ENCODE results near the gene PCGF3. TPM values are rescaled to one million over a fixed set of nuclear protein-coding genes. Genes with fewer than 3 reads are reported as not detected.
A peak's percentile ranks its signal among the peaks of the same experiment; 100 is the strongest.

The PCGF3 gene, protein sequence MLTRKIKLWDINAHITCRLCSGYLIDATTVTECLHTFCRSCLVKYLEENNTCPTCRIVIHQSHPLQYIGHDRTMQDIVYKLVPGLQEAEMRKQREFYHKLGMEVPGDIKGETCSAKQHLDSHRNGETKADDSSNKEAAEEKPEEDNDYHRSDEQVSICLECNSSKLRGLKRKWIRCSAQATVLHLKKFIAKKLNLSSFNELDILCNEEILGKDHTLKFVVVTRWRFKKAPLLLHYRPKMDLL
- 10 to 100 TPM; 20.7 to 27.8 (median 23.0) TPM for total RNA-seq

GRCh38 chr4:705278-706082 lies at the start of gene PCGF3:
Gene PCGF3 (plus strand): TSS chr4:705832. CDS start chr4:733681, 27,849 bp downstream.
- Mint-ChIP-seq H3K4me3 (peak within 1 kb of the TSS; percentile 74), H3K4me1 (ENCODE audit: low read depth) (peaks cover 22% of the 10 kb centered on the region), H3K9me3 (no peaks in the 10 kb centered on the region)

DNA sequence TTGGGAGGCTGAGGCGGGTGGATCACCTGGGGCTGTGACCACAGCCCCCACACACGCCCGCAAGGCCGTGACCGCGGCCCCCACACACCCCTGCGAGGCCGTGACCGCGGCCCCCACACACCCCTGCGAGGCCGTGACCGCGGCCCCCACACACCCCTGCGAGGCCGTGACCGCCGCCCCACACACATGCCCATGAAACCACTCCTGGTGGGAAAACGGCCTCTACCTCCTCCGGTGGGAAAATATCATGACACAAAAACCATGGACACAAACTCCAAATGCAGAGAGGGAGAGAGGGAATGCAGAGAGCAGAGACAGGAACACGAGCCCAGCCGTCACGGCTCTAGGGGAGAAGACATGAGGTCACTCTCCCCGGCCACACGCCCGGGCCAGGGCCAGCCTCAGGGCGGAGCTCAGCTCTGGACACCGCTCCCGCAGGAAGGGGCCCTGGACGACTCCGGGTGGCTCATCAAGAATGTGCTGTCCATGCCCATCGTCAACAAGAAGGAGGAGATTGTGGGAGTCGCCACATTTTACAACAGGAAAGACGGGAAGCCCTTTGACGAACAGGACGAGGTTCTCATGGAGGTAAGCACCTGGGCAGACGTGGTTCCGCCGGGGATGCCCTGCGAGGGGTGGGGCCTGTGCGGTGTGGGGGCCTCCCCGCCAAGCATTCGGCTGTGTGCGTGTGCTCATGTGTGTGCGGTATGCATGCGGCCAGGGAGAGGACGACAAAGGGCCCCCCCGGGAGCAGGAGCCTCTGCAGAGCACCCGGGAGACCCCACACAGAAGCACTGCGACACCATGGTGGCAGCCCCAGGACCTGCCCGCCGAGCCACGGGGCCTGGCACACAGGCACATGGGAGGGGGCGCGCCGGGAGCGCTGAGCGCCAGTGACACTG lies 48.9 kb upstream of the PCGF3 start:
- Mint-ChIP-seq H3K4me1 (ENCODE audit: low read depth) (no peaks in the 10 kb centered on the region), H3K9me3 (no peaks in the 10 kb centered on the region), H3K27me3 (ENCODE audit: low read depth) (peaks cover 9% of the 10 kb centered on the region), H3K4me3 (no peak overlapping the region), H3K36me3 (ENCODE audit: insufficient read depth) (peaks cover 2% of the 10 kb centered on the region)
- ATAC-seq (no peak), DNase-seq (no peak)

More at GRCh38 chr4:705278-706082, at the start of gene PCGF3:
- H3K36me3 Mint-ChIP-seq (ENCODE audit: insufficient read depth): no peaks in the 10 kb centered on the region
- ATAC-seq: peak; percentile 98
- peak; percentile 97 for DNase-seq
- H3K27me3 Mint-ChIP-seq (ENCODE audit: low read depth): no peaks in the 10 kb centered on the region

- Mint-ChIP-seq H3K36me3 (ENCODE audit: insufficient read depth) (peaks cover 2% of the 10 kb centered on the region), H3K9me3 (no peaks in the 10 kb centered on the region), H3K27me3 (ENCODE audit: low read depth) (peaks cover 3% of the 10 kb centered on the region), H3K4me3 (no peak overlapping the region), H3K4me1 (ENCODE audit: low read depth) (peaks cover 2% of the 10 kb centered on the region)
- ATAC-seq (no peak), DNase-seq (no peak)
Measured at GRCh38 chr4:657338-657833, 48.2 kb upstream of the PCGF3 start.

DNA sequence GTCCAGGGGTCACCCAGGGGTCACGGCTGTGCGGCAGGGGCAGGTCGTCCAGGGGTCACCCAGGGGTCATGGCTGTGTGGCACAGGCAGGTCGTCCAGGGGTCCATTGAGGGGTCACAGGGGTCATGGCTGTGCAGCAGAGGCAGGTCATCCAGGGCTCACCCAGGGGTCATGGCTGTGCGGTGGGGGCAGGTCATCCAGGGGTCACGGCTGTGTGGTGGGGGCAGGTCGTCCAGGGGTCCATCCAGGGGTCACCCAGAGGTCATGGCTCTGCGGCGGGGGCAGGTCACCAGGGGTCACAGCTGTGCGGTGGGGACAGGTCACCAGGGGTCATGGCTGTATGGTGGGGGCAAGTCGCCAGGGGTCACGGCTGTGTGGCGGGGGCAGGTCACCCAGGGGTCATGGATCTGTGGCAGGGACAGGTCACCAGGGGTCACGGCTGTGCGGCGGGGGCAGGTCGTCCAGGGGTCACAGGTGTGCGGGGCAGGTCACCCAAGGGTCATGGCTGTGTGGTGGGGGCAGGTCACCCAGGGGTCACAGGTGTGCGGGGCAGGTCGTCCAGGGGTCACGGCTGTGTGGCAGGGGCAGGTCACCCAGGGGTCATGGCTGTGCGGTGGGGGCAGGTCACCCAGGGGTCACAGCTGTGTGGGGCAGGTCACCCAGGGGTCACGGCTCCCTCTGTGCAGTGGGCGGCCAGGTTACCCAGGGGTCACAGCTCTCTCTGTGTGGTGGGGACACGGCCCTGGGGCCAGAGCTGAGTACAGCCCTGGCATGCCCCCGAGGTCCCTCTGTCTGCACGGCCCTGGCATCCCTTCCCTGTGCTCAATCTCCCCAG lies 47.6 kb upstream of the PCGF3 start:
- no peak for ATAC-seq
- Mint-ChIP-seq H3K27me3 (ENCODE audit: low read depth) (no peaks in the 10 kb centered on the region), H3K9me3 (no peaks in the 10 kb centered on the region), H3K4me3 (no peak overlapping the region), H3K36me3 (ENCODE audit: insufficient read depth) (peaks cover 2% of the 10 kb centered on the region), H3K4me1 (ENCODE audit: low read depth) (peaks cover 4% of the 10 kb centered on the region)
- no peak for DNase-seq

DNA sequence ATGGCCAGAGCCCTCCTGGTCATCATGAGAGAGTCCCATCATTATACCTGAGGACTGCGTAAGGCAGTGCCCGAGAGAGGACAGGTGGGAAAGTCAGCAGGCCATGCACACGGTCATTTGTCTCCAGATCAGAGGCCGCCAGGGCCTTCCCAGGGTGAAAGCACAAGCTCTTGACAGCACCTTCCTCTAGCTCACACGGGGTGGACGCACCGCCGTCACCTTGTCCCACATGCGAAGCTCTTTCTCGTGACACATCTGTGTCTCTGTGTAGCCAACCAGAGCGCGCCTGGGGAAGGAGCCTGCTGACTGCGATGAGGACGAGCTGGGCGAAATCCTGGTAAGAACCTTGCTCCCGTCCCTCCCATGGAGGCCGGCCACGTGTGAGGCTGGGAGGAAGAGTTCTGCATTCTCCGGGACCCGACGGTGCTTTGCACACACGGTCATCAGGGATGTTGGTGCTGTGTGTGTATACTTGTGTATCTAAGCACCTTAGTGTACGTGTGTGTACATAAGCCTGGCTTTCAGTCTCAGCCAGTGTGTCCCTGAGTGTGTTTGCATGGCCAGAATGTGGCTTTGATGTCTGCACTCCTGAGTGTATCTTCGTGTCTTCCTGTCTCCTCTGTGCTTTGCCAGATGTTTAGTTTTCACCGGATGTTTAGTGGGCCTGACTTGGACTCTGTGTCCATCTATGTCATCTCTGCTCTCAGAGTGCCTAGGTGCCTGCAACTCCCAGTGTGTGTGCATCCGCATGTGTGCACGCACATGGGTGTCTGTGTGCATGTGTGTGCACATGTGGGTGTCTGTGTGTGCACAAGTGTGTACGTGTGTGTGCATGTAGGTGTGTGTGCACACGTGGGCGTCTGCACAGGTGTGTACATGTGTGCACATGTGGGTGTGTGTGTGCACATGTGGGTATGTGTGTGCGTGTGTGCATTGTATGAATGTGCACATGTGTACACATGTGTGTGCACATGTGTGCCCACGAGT lies 46.7 kb upstream of the PCGF3 start:
- DNase-seq (no peak), ATAC-seq (no peak)
- H3K36me3 Mint-ChIP-seq (ENCODE audit: insufficient read depth): peaks cover 2% of the 10 kb centered on the region
- no peak overlapping the region for H3K4me3 Mint-ChIP-seq
- H3K27me3 Mint-ChIP-seq (ENCODE audit: low read depth): no peaks in the 10 kb centered on the region
- peaks cover 6% of the 10 kb centered on the region for H3K4me1 Mint-ChIP-seq (ENCODE audit: low read depth)
- no peaks in the 10 kb centered on the region for H3K9me3 Mint-ChIP-seq

DNA sequence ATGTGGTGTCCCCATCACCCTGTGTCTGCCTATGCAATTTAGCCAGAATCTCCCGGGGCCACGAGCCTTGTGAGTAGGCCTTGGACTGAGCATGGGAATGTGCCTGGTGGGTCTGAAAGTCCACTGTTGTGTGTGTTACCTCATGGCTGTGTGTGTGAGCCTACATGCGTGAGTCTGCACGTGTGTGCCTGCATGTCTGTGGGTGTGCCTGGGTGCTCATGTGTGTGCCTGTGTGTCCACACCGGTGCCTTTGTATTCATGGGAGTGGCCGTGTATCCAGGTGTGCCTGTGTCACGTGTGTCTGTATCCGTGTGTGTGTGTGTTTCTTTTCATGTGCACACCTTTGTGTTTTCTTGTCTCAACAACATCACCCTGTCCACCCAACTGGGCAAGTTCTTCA lies 45.8 kb upstream of the PCGF3 start:
- no peak overlapping the region for H3K4me3 Mint-ChIP-seq
- no peaks in the 10 kb centered on the region for H3K9me3 Mint-ChIP-seq
- H3K36me3 Mint-ChIP-seq (ENCODE audit: insufficient read depth): peaks cover 2% of the 10 kb centered on the region
- no peak for ATAC-seq
- no peaks in the 10 kb centered on the region for H3K27me3 Mint-ChIP-seq (ENCODE audit: low read depth)
- H3K4me1 Mint-ChIP-seq (ENCODE audit: low read depth): peaks cover 13% of the 10 kb centered on the region
- DNase-seq: no peak

DNA sequence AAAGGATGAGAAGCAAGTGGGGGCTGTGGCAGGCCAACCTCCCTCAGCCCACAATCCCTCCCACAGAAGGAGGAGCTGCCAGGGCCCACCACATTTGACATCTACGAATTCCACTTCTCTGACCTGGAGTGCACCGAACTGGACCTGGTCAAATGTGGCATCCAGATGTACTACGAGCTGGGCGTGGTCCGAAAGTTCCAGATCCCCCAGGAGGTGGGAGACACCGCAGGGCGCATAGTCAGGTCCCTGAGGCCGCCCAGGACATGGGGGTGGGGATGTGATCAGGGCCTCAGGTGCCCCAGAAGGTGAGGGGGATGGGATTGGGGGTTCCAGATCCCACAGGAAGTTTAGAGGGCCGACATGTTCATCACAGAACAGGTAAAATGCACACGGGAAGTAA lies 45.2 kb upstream of the PCGF3 start:
- H3K36me3 Mint-ChIP-seq (ENCODE audit: insufficient read depth): peaks cover 2% of the 10 kb centered on the region
- peaks cover 16% of the 10 kb centered on the region for H3K4me1 Mint-ChIP-seq (ENCODE audit: low read depth)
- peak overlapping the region; percentile 6 for H3K4me3 Mint-ChIP-seq
- ATAC-seq (no peak), DNase-seq (no peak)
- no peaks in the 10 kb centered on the region for H3K9me3 Mint-ChIP-seq
- H3K27me3 Mint-ChIP-seq (ENCODE audit: low read depth): no peaks in the 10 kb centered on the region

- Mint-ChIP-seq H3K27me3 (ENCODE audit: low read depth) (no peaks in the 10 kb centered on the region), H3K4me3 (no peak overlapping the region), H3K4me1 (ENCODE audit: low read depth) (peaks cover 18% of the 10 kb centered on the region), H3K9me3 (no peaks in the 10 kb centered on the region), H3K36me3 (ENCODE audit: insufficient read depth) (peaks cover 2% of the 10 kb centered on the region)
- DNase-seq (no peak), ATAC-seq (no peak)
Measured at GRCh38 chr4:661231-661630, 44.4 kb upstream of the PCGF3 start.

DNA sequence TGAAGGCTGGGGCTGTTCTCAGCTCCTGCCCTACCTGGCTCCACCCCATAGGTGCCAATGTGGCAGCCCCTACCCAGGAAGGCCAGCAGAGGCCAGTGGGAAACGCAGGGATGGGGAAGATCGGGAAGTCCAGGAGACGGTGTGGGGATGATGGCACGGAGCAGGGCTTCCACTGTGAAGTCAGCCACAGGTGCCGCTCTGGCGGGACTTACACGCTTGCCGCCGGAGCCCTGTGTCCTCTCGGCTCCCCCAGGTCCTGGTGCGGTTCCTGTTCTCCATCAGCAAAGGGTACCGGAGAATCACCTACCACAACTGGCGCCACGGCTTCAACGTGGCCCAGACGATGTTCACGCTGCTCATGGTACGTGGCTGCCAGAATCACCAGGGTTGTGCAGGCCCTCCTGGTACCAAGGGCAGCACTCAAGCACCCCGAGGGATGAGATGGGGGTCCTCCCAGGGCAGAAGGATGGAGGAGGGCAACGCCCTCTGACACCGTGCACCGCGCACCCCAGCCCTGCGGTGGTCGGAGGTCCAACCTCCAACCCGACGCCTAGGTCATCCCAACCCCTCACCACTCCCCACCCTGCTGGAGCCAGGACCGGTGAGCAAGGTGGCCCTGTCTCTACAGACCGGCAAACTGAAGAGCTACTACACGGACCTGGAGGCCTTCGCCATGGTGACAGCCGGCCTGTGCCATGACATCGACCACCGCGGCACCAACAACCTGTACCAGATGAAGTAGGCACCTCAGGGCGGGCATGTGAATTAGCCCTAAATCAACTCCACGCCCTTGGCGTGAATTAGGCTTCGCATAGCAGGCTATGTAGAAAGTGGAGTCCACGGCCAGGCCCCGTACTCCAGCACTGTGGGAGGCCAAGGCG lies 43.5 kb upstream of the PCGF3 start:
- Mint-ChIP-seq H3K4me3 (peak overlapping the region; percentile 83), H3K27me3 (ENCODE audit: low read depth) (no peaks in the 10 kb centered on the region), H3K9me3 (no peaks in the 10 kb centered on the region), H3K36me3 (ENCODE audit: insufficient read depth) (peaks cover 2% of the 10 kb centered on the region), H3K4me1 (ENCODE audit: low read depth) (peaks cover 18% of the 10 kb centered on the region)
- no peak for ATAC-seq
- no peak for DNase-seq

GRCh38 chr4:663046-663437 lies 42.6 kb upstream of the PCGF3 start:
- DNase-seq: no peak
- H3K9me3 Mint-ChIP-seq: no peaks in the 10 kb centered on the region
- H3K36me3 Mint-ChIP-seq (ENCODE audit: insufficient read depth): peaks cover 2% of the 10 kb centered on the region
- H3K4me1 Mint-ChIP-seq (ENCODE audit: low read depth): peaks cover 18% of the 10 kb centered on the region
- peak overlapping the region; percentile 83 for H3K4me3 Mint-ChIP-seq
- no peaks in the 10 kb centered on the region for H3K27me3 Mint-ChIP-seq (ENCODE audit: low read depth)
- no peak for ATAC-seq

GRCh38 chr4:663438-664428 lies 41.9 kb upstream of the PCGF3 start:
- no peaks in the 10 kb centered on the region for H3K27me3 Mint-ChIP-seq (ENCODE audit: low read depth)
- peak; percentile 77 to 80 for ATAC-seq
- no peaks in the 10 kb centered on the region for H3K9me3 Mint-ChIP-seq
- H3K4me3 Mint-ChIP-seq: peak overlapping the region; percentile 83
- H3K4me1 Mint-ChIP-seq (ENCODE audit: low read depth): peaks cover 18% of the 10 kb centered on the region
- DNase-seq: peak; percentile 73
- peaks cover 2% of the 10 kb centered on the region for H3K36me3 Mint-ChIP-seq (ENCODE audit: insufficient read depth)
